ENCODE measurements around the gene CACNA1G. TPM values are rescaled to one million over a fixed set of nuclear protein-coding genes. Genes with fewer than 3 reads are reported as not detected.

Gene CACNA1G
- total and polyA plus RNA-seq, 2 donors from 2014 or later: 0.06 TPM; not detected in 1

DNA sequence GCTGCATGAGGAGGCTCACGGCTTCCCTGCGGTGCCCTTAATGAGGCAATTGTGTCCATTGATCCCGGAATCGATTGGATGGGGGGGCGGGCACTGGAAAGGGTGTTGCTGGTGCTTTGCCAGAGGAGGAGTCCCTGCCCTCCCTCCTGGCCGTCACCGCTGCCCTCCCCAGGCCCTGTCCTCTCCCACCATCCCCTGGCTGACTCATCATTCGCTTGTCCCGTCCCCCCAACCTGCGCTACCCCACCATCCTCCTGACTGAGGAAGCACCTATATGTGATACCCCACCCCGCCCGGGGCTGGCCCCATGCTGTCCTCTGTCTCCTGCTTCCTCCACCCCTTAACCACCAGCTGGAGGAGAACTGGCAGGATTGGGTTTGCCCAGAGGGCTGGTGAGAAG is 20.8 kb downstream of the CACNA1G start:
- intact Hi-C loops (cut with DNase I): no loop called here
- FAIRE-seq (no peak), DNase-seq (no peak)
- Histone ChIP-seq H3K9ac (ENCODE audit: low read length in 3 of 3) (no peak overlapping the region), H3K4me3 (ENCODE audit: low read length in 3 of 3) (no peak overlapping the region), H3K36me3 (ENCODE audit: control insufficient read depth in 2 of 3, insufficient read depth in 3 of 3, low read length in 3 of 3) (peaks cover 0 to 2% (median 0%) of the 10 kb centered on the region in 3 donors), H3K27me3 (ENCODE audit: control insufficient read depth, insufficient read depth, low read length) (no peaks in the 10 kb centered on the region), H3K27ac (ENCODE audit: low read depth in 2 of 2, low read length in 2 of 2) (no peak overlapping the region), H3K4me1 (ENCODE audit: control insufficient read depth in 2 of 3, insufficient read depth in 2 of 3, low read depth in 1 of 3, low read length in 3 of 3) (no peaks in the 10 kb centered on the region), H3K9me3 (ENCODE audit: control insufficient read depth in 2 of 3, insufficient read depth in 1 of 3, low read length in 3 of 3) (no peaks in the 10 kb centered on the region)
- TF ChIP-seq, protein P1, sequence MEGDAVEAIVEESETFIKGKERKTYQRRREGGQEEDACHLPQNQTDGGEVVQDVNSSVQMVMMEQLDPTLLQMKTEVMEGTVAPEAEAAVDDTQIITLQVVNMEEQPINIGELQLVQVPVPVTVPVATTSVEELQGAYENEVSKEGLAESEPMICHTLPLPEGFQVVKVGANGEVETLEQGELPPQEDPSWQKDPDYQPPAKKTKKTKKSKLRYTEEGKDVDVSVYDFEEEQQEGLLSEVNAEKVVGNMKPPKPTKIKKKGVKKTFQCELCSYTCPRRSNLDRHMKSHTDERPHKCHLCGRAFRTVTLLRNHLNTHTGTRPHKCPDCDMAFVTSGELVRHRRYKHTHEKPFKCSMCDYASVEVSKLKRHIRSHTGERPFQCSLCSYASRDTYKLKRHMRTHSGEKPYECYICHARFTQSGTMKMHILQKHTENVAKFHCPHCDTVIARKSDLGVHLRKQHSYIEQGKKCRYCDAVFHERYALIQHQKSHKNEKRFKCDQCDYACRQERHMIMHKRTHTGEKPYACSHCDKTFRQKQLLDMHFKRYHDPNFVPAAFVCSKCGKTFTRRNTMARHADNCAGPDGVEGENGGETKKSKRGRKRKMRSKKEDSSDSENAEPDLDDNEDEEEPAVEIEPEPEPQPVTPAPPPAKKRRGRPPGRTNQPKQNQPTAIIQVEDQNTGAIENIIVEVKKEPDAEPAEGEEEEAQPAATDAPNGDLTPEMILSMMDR (IDR thresholded peaks at IDR 0.05; ENCODE audit: borderline replicate concordance, extremely low read depth, insufficient read depth): no peak

DNA sequence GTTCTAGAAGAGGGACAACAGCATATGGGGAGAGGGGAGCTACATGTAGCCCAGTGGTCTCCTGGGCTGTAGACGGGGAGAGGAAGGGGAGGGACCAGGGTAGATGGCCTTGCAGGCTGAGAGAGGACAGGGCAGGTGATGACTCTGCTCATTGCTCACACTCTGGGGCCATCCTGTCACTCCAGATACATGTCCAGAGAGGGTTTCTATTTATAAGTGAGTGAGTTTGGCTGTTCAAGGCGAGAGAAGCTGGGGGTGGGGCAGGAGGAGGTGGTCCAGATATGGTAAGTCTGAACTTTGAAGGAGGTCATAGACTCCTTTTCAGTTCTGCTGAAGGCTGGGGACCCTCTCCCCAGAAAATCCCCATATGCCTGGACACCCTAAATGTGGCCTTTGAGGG is 22.2 kb downstream of the CACNA1G start:
- FAIRE-seq (no peak), DNase-seq (no peak)
- TF ChIP-seq, protein P1 (IDR thresholded peaks at IDR 0.05; ENCODE audit: borderline replicate concordance, extremely low read depth, insufficient read depth): no peak
- Histone ChIP-seq H3K27me3 (ENCODE audit: control insufficient read depth, insufficient read depth, low read length) (no peaks in the 10 kb centered on the region), H3K36me3 (ENCODE audit: control insufficient read depth in 2 of 3, insufficient read depth in 3 of 3, low read length in 3 of 3) (no peaks in the 10 kb centered on the region), H3K9me3 (ENCODE audit: control insufficient read depth in 2 of 3, insufficient read depth in 1 of 3, low read length in 3 of 3) (no peaks in the 10 kb centered on the region), H3K4me3 (ENCODE audit: low read length in 3 of 3) (no peak overlapping the region), H3K27ac (ENCODE audit: low read depth in 2 of 2, low read length in 2 of 2) (no peak overlapping the region), H3K4me1 (ENCODE audit: control insufficient read depth in 2 of 3, insufficient read depth in 2 of 3, low read depth in 1 of 3, low read length in 3 of 3) (no peaks in the 10 kb centered on the region), H3K9ac (ENCODE audit: low read length in 3 of 3) (no peak overlapping the region)
- intact Hi-C loops (cut with DNase I): no loop called here

GRCh38 chr17:50583641-50584040 is 23.1 kb downstream of the CACNA1G start:
- Histone ChIP-seq H3K27ac (ENCODE audit: low read depth in 2 of 2, low read length in 2 of 2) (no peak overlapping the region), H3K9ac (ENCODE audit: low read length in 3 of 3) (no peak overlapping the region), H3K27me3 (ENCODE audit: control insufficient read depth, insufficient read depth, low read length) (no peaks in the 10 kb centered on the region), H3K4me1 (ENCODE audit: control insufficient read depth in 2 of 3, insufficient read depth in 2 of 3, low read depth in 1 of 3, low read length in 3 of 3) (peaks cover 0 to 7% (median 3%) of the 10 kb centered on the region in 3 donors), H3K9me3 (ENCODE audit: control insufficient read depth in 2 of 3, insufficient read depth in 1 of 3, low read length in 3 of 3) (no peaks in the 10 kb centered on the region), H3K4me3 (ENCODE audit: low read length in 3 of 3) (no peak overlapping the region), H3K36me3 (ENCODE audit: control insufficient read depth in 2 of 3, insufficient read depth in 3 of 3, low read length in 3 of 3) (no peaks in the 10 kb centered on the region)
- TF ChIP-seq, protein P1 (IDR thresholded peaks at IDR 0.05; ENCODE audit: borderline replicate concordance, extremely low read depth, insufficient read depth): no peak
- no peak for FAIRE-seq
- intact Hi-C loops (cut with DNase I): no loop called here
- peak in 2 of 5 donors; percentile 57 to 62 for DNase-seq

DNA sequence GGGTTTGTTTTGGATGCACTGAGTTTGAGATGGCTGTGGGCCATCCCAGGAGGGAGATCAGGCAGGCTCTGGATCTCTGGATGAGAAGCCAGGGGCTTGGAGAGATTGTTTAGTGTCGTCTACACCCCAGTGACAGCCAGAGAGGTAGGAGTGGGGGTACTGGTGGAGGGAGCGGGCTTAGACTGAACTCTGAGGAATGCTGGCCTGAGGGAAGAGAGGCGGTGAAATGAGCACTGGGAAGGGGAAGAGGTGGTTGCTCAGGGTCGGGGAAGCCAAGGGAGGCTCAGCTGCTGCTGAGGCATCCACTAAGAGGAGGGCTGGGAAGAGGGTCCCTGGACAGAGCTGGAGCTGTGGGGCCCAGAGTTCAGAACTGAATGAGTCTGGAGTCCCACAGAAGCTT is 23.6 kb downstream of the CACNA1G start:
- no peak for DNase-seq

More for the DNA sequence above, 23.6 kb downstream of the CACNA1G start:
- no peak for FAIRE-seq
- TF ChIP-seq, protein P1 (IDR thresholded peaks at IDR 0.05; ENCODE audit: borderline replicate concordance, extremely low read depth, insufficient read depth): no peak
- Histone ChIP-seq H3K4me3 (ENCODE audit: low read length in 3 of 3) (no peak overlapping the region), H3K36me3 (ENCODE audit: control insufficient read depth in 2 of 3, insufficient read depth in 3 of 3, low read length in 3 of 3) (no peaks in the 10 kb centered on the region), H3K4me1 (ENCODE audit: control insufficient read depth in 2 of 3, insufficient read depth in 2 of 3, low read depth in 1 of 3, low read length in 3 of 3) (peaks cover 0 to 12% (median 8%) of the 10 kb centered on the region in 3 donors), H3K9ac (ENCODE audit: low read length in 3 of 3) (no peak overlapping the region), H3K27ac (ENCODE audit: low read depth in 2 of 2, low read length in 2 of 2) (no peak overlapping the region), H3K27me3 (ENCODE audit: control insufficient read depth, insufficient read depth, low read length) (no peaks in the 10 kb centered on the region), H3K9me3 (ENCODE audit: control insufficient read depth in 2 of 3, insufficient read depth in 1 of 3, low read length in 3 of 3) (no peaks in the 10 kb centered on the region)
- intact Hi-C loops (cut with DNase I): no loop called here

Data from kidney (tissue), 14 donors.